ENCODE results near the gene SLC7A6.
A peak's percentile ranks its signal among the peaks of the same experiment; 100 is the strongest.

The SLC7A6 gene

GRCh38 chr16:68257906-68258800 lies 6.2 kb upstream of the SLC7A6 start:
- peak in 1 of 2 experiments; percentile 12 for DNase-seq

- no peak for DNase-seq
These were observed 5.1 kb upstream of the SLC7A6 start for GRCh38 chr16:68259007-68259825.

DNA sequence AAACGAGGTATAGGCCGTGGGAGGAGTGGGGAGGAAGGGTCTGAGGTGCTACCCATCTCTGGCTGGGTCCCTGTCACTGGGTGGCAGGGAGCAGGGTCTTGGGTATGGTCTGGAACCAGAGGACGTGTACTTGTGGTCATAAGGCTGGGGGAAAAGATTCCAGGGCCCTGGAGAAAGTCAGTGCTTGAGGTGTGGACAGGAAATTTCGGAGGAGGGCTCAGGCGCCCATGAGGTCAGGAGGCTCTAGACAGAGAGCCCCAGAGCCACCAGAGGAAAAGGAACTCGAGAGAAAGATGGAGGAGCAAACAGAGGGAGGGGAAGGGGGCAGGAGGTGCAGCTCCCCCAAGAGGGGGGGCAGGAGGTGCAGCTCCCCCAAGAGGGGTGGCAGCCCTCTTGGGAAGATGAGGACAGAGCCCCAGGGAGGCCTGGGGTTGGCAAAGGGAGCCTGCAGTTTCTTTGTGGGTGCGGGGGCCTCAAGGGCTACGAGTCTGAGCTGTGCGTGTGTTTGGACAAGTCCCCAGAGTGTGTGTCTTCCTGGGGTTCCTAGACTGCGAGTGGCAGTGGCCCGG lies 683 bp upstream of the SLC7A6 start:
- DNase-seq, result no peak

DNA sequence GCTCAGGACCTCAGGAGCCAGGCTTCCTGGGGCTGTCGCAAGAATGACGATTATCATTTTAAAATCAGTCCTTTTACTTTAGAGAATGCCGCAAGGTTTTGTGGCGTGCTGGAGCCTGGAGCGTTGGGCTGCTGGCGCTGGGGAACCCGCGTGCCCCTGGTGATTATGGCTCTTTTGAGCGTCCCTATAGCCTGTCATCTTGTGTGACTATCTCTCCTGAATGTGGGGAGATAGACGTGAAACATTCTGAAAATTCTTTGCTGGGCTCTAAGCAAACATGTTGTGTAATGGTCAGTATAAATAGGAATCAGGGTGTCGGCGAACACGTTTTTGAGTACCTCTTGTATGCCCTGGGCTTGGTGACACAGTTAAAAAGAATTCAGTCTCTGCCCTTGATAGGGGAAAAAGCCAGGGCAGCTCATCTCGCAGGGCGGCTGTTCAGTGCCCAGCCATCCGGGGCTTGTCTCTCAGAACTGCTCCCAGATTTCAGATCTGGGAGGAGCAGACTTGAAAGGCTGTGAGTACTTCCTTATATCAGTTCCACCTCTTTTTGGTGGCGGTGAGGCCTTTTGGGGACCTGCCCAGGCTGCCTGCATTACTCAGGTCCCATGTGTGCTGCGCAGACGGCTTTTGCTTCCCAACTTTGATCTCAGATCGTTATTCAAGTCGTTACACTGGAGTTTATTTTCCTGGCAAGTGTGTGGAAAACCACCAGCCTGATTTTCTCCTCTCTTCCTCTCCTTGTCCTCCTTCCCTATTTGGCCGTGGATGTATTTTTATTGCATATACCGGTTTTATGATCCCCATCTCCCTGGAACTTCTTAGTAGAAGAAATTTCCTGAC lies 973 bp downstream of the SLC7A6 start:
- peak; percentile 67 to 69 for DNase-seq

GRCh38 chr16:68267612-68268405 lies 3.5 kb downstream of the SLC7A6 start:
- no peak for DNase-seq

DNA sequence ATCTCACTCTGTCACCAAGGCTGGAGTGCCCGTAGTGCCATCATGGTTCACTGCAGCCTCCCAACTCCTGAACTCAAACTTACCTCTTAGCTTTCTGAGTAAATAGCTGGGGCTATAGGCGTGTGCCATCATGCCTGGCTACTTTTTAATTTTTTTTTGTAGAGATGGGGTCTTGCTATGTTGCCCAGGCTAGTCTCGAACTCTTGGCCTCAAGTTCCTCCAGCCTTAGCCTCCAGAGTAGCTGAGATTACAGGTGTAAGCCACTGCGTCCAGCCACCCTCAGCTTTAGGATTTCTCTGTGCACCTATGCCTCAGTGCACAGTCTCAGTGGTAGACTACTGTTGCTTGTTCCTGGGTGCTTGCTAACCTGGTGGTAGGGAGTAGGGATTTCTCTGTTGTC lies 5.5 kb downstream of the SLC7A6 start:
- DNase-seq, result no peak

DNA sequence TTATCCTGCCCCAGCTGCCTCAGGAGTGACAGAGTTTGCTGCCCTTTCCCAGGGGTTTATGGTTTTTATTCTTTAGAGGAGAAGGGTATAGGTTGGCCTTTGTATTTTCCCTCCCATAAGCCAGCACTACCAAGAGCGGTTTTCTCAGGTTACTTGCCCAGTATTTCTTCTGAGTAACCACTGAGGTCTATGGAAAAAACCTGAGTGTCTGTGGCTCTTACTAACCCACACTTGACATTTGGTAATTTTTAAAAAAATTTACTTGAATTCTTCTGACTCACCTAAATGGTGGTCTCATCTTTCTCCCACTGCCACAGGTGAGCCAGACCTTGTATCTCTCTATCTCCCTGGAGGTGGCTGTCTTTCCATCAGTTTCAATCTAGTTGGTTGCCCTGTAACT lies 6.0 kb downstream of the SLC7A6 start:
- DNase-seq, result no peak

GRCh38 chr16:68272507-68273209 lies 8.3 kb downstream of the SLC7A6 start:
- DNase-seq, result no peak

DNA sequence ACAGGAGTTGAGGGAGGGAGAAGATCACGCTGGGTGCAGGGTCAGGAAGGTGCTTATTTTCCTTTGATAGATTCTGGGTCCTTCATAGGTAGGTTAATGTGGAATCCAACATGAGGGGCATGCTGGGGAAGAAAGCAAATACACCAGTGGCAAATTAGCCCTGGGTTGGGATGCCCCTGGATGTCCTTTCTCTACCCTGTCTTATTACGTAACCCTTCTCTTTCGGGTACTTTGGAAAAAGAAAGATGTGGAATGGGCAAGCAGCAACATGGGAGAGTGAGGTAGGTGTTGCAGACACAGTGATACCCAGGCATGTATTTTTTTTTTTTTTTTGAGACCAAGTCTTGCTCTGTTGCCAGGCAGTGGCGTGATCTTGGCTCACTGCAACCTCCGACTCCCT lies 9.1 kb downstream of the SLC7A6 start:
- DNase-seq, result no peak

DNA sequence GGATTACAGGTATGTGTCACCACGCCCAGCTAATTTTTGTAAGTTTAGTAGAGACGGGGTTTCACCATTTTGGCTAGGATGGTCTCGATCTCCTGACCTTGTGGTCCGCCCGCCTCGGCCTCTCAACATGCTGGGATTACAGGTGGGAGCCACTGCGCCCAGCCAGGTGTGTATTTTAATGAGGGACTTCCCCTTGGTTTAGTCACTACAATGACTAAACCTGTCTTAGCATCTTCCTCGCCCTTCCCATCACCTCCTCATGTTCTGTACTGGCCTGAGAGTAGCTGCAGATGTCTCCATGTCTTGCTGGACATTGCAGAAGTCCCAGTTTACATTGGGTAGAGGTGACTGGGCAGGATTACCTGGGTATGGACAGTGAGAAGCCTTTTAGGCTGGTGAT lies 9.6 kb downstream of the SLC7A6 start:
- no peak for DNase-seq

- no peak for DNase-seq
These were observed 10.1 kb downstream of the SLC7A6 start for GRCh38 chr16:68274441-68274840.

DNA sequence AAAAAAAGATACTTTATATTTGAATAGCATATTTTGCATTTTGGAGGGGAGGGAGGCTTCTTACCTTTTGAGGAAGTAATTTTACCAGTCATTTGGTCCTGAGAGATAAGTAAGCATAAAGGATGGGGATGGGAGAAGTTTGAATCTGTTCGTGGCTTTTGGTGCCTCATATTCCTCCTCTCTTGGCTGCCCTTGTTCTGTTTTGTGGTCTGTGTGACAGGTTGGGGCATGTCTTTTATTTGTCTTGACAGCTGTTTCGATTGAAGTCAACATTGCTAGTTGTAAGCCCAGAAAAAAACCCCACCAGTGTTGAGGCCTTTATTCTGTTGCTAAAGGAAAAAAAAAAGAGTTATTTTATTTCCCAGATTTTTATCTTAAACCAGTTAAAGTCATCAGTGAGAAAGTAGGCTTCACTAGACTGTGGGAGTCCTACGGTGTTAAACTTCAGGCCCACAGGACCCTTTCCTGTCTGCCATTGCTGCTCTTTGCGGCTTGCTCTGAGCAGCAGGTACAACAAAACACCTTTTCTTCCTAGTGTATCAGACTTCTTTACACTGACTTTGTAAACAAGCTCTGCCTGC lies 11.4 kb downstream of the SLC7A6 start:
- DNase-seq, result no peak

- DNase-seq, result no peak
These were observed 11.9 kb downstream of the SLC7A6 start for GRCh38 chr16:68276223-68276622.

GRCh38 chr16:68279726-68280558 lies 15.6 kb downstream of the SLC7A6 start:
- no peak for DNase-seq

DNA sequence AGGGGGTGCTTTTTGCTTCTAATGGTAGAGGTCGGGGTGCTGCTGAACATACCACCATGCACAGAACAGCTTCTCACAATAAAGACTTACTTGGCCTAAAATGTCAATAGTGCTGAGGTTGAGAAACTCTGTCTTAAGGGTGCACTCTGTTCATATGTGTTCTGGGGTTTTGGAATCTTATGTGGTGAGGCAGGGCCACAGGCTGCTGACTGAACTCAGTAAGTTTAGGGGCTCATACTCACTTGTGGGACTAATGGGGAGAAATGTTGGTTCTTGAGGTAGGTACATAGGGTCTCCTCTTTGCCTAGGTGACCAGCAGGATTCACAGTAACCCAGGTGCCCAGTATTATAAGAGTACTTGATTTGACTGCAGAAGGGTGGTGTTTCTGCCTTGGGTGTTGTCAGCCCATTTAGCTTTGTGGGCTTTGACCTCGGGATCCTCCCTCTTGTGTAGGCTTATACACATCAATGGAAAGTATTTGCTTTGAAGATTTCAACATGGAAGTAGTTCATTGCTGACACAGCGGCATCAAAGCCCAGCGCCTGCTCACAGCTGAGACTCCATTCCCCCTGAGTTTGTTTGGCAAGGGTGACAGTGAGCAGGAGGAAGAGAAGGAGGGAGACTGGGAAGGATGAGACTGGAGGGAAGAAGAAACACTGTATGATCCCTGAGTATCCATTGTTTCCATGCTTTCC lies 17.2 kb downstream of the SLC7A6 start:
- no peak for DNase-seq

DNA sequence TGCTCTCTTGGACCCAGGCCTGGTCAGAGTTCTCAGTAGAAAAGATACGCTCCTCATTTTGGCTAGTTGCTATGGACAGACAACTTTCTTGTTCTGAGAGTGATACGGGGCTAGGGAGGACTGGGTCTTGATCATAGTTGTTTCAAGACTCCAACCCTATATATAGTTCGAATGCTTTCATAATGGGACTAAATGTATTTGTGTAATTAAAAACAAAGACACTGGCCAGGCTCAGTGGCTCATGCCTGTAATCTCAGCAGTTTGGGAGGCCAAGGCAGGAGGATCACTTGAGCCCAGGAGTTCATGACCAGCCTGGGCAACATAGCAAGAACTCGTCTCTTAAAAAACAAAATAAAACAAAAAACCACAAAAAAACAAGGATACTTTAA lies 17.7 kb downstream of the SLC7A6 start:
- no peak for DNase-seq

DNA sequence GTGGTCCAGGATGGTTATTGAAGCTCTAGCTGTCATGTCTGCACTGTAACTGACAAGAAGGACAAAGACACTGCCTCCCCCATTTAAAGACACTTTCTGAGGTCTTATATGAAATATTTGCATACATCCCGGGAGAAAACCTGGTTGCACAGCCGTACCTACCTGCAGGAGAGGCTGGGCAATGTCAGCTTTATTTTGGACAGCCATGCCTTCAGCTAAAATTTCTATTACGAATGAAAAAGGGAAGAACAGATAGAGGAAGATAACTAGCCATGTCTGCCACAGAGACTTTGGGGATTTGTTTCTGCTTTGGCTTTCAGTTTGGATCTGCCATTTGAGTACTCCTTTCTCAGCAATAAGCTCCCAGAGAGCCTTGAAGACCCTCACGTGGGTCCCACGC lies 19.0 kb downstream of the SLC7A6 start:
- no peak for DNase-seq

GRCh38 chr16:68283801-68284598 lies 19.7 kb downstream of the SLC7A6 start:
- no peak for DNase-seq
